ENCODE measurements around the gene HSPD1. TPM values are rescaled to one million over a fixed set of nuclear protein-coding genes. Genes with fewer than 3 reads are reported as not detected.

The HSPD1 gene
- total and polyA plus RNA-seq, 4 donors, result 185 to 490 (median 287) TPM

DNA sequence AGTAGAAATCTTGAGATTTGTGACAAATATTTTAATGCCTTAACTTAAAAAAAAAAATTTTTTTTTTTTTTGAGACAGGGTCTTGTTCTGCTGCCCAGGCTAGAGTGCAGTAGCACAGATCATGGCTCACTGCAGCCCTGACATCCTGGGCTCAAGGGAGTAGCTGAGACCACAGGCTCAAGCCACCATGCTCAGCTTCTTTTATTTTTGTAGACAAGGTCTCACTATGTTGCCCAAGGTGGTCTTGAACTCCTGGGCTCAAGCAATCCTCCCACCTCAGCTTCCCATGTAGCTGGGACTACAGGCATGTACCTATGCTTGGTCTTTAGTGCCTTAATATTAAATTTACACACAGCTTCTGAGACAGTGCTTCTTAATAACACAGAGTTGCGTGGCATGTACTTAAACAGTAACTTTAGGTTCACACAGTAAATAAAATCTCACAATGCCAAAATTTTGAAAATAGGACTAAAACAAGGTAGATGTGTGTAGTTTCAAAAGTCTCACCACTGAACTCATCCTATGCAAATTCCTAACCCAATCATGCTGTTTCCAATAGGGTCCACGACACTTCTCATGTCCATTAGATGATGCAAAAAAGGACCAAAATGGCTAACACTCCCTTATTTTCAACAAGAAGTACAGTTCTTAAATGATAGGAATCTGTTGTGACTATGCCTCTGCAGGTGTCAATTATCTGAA, 4.1 kb downstream of the HSPD1 start (continued):
- no peak for TF ChIP-seq HNF4G (IDR thresholded peaks at IDR 0.05)

DNA sequence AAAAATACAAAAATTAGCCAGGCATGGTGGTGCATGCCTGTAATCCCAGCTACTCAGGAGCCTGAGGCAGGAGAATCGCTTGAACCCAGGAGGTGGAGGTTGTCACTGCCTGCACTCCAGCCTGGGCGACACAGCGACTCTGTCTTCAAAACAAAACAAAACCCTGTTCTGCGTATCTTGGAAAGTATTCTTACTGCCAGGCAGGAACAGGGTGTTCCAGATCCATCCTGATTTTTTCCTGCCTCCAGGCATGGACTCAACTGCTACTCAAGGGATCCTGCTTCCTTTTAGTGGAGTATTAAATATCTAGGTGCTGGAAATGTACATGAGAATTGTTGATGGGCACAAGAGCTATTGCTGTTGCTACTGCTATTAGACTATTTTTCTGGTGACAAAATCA, 12.3 kb downstream of the HSPD1 start:
- TF ChIP-seq HNF4A (conservative IDR thresholded peaks at IDR 0.05) (no peak), GABPA (IDR thresholded peaks at IDR 0.05 in 1 of 2, conservative IDR thresholded peaks at IDR 0.05 in 1 of 2) (no peak), SP1 (IDR thresholded peaks at IDR 0.05) (no peak), YY1 (IDR thresholded peaks at IDR 0.05) (no peak), HNF4G (IDR thresholded peaks at IDR 0.05) (no peak), TAF1 (conservative IDR thresholded peaks at IDR 0.05) (no peak), FOXA1 (IDR thresholded peaks at IDR 0.05) (no peak), NR2F2 (IDR thresholded peaks at IDR 0.05) (no peak), RXRA (IDR thresholded peaks at IDR 0.05) (no peak), RAD21 (IDR thresholded peaks at IDR 0.05) (no peak), EGR1 (IDR thresholded peaks at IDR 0.05; ENCODE audit: low read depth in 2 of 2) (no peak), JUND (IDR thresholded peaks at IDR 0.05) (no peak), FOXA2 (IDR thresholded peaks at IDR 0.05) (no peak)
- TF ChIP-seq, protein P1, sequence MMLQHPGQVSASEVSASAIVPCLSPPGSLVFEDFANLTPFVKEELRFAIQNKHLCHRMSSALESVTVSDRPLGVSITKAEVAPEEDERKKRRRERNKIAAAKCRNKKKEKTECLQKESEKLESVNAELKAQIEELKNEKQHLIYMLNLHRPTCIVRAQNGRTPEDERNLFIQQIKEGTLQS (IDR thresholded peaks at IDR 0.05), result no peak
- TF ChIP-seq, protein P2, sequence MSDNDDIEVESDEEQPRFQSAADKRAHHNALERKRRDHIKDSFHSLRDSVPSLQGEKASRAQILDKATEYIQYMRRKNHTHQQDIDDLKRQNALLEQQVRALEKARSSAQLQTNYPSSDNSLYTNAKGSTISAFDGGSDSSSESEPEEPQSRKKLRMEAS (IDR thresholded peaks at IDR 0.05), result no peak
- TF ChIP-seq, protein P3, sequence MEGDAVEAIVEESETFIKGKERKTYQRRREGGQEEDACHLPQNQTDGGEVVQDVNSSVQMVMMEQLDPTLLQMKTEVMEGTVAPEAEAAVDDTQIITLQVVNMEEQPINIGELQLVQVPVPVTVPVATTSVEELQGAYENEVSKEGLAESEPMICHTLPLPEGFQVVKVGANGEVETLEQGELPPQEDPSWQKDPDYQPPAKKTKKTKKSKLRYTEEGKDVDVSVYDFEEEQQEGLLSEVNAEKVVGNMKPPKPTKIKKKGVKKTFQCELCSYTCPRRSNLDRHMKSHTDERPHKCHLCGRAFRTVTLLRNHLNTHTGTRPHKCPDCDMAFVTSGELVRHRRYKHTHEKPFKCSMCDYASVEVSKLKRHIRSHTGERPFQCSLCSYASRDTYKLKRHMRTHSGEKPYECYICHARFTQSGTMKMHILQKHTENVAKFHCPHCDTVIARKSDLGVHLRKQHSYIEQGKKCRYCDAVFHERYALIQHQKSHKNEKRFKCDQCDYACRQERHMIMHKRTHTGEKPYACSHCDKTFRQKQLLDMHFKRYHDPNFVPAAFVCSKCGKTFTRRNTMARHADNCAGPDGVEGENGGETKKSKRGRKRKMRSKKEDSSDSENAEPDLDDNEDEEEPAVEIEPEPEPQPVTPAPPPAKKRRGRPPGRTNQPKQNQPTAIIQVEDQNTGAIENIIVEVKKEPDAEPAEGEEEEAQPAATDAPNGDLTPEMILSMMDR (IDR thresholded peaks at IDR 0.05; ENCODE audit: low read depth, low read length, missing input control), result no peak
- TF ChIP-seq, protein P4, sequence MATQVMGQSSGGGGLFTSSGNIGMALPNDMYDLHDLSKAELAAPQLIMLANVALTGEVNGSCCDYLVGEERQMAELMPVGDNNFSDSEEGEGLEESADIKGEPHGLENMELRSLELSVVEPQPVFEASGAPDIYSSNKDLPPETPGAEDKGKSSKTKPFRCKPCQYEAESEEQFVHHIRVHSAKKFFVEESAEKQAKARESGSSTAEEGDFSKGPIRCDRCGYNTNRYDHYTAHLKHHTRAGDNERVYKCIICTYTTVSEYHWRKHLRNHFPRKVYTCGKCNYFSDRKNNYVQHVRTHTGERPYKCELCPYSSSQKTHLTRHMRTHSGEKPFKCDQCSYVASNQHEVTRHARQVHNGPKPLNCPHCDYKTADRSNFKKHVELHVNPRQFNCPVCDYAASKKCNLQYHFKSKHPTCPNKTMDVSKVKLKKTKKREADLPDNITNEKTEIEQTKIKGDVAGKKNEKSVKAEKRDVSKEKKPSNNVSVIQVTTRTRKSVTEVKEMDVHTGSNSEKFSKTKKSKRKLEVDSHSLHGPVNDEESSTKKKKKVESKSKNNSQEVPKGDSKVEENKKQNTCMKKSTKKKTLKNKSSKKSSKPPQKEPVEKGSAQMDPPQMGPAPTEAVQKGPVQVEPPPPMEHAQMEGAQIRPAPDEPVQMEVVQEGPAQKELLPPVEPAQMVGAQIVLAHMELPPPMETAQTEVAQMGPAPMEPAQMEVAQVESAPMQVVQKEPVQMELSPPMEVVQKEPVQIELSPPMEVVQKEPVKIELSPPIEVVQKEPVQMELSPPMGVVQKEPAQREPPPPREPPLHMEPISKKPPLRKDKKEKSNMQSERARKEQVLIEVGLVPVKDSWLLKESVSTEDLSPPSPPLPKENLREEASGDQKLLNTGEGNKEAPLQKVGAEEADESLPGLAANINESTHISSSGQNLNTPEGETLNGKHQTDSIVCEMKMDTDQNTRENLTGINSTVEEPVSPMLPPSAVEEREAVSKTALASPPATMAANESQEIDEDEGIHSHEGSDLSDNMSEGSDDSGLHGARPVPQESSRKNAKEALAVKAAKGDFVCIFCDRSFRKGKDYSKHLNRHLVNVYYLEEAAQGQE (IDR thresholded peaks at IDR 0.05), result no peak
- TF ChIP-seq, protein P5, sequence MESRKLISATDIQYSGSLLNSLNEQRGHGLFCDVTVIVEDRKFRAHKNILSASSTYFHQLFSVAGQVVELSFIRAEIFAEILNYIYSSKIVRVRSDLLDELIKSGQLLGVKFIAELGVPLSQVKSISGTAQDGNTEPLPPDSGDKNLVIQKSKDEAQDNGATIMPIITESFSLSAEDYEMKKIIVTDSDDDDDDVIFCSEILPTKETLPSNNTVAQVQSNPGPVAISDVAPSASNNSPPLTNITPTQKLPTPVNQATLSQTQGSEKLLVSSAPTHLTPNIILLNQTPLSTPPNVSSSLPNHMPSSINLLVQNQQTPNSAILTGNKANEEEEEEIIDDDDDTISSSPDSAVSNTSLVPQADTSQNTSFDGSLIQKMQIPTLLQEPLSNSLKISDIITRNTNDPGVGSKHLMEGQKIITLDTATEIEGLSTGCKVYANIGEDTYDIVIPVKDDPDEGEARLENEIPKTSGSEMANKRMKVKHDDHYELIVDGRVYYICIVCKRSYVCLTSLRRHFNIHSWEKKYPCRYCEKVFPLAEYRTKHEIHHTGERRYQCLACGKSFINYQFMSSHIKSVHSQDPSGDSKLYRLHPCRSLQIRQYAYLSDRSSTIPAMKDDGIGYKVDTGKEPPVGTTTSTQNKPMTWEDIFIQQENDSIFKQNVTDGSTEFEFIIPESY (IDR thresholded peaks at IDR 0.05), result no peak
- H3K9me3 ChIP-seq (ENCODE audit: control insufficient read depth in 4 of 4, low read length in 3 of 4), result peaks cover 0 to 3% (median 2%) of the 10 kb centered on the region in 4 donors
- H3K27ac ChIP-seq (ENCODE audit: low read depth in 1 of 2, low read length in 2 of 2), result no peak overlapping the region
- no peak overlapping the region for H3K4me3 ChIP-seq (ENCODE audit: low read depth in 1 of 3, low read length in 3 of 3)
- peaks cover 6 to 67% (median 60%) of the 10 kb centered on the region in 4 donors for H3K36me3 ChIP-seq (ENCODE audit: control insufficient read depth in 4 of 4, insufficient read depth in 3 of 4, low read depth in 1 of 4, low read length in 3 of 4)
- DNase-seq (ENCODE audit: low spot score), result no peak
- H3K9ac ChIP-seq (ENCODE audit: low read depth in 1 of 2, low read length in 2 of 2), result no peak overlapping the region
- WGBS, result 93% methylated on average over 4 of the region's 4 CpGs
- H3K4me1 ChIP-seq (ENCODE audit: control insufficient read depth in 4 of 4, insufficient read depth in 4 of 4, low read length in 3 of 4), result no peaks in the 10 kb centered on the region
- H3K27me3 ChIP-seq (ENCODE audit: control insufficient read depth in 4 of 4, insufficient read depth in 4 of 4, low read length in 3 of 4), result no peaks in the 10 kb centered on the region
